ENCODE data around the gene GPATCH2.

Gene GPATCH2

GRCh38 chr1:217462666-217463065 is 168.2 kb downstream of the GPATCH2 start:
- Histone ChIP-seq H3K9ac (ENCODE audit: low read depth in 1 of 2, low read length in 2 of 2) (no peak overlapping the region), H3K36me3 (ENCODE audit: control insufficient read depth in 2 of 2, insufficient read depth in 2 of 2, low read length in 2 of 2) (no peaks in the 10 kb centered on the region), H3K27me3 (ENCODE audit: control insufficient read depth in 2 of 2, insufficient read depth in 2 of 2, low read length in 2 of 2) (no peaks in the 10 kb centered on the region), H3K4me3 (ENCODE audit: low read length in 2 of 2) (no peak overlapping the region), H3K9me3 (ENCODE audit: control insufficient read depth in 2 of 2, low read length in 2 of 2) (no peaks in the 10 kb centered on the region), H3K27ac (ENCODE audit: low read depth in 2 of 2, low read length in 2 of 2) (no peak overlapping the region), H3K4me1 (ENCODE audit: control insufficient read depth in 2 of 2, insufficient read depth in 2 of 2, low read length in 2 of 2) (no peaks in the 10 kb centered on the region)

GRCh38 chr1:217462159-217462558 is 168.7 kb downstream of the GPATCH2 start:
- Histone ChIP-seq H3K9me3 (ENCODE audit: control insufficient read depth in 2 of 2, low read length in 2 of 2) (no peaks in the 10 kb centered on the region), H3K36me3 (ENCODE audit: control insufficient read depth in 2 of 2, insufficient read depth in 2 of 2, low read length in 2 of 2) (no peaks in the 10 kb centered on the region), H3K9ac (ENCODE audit: low read depth in 1 of 2, low read length in 2 of 2) (no peak overlapping the region), H3K27me3 (ENCODE audit: control insufficient read depth in 2 of 2, insufficient read depth in 2 of 2, low read length in 2 of 2) (no peaks in the 10 kb centered on the region), H3K4me1 (ENCODE audit: control insufficient read depth in 2 of 2, insufficient read depth in 2 of 2, low read length in 2 of 2) (no peaks in the 10 kb centered on the region), H3K27ac (ENCODE audit: low read depth in 2 of 2, low read length in 2 of 2) (no peak overlapping the region), H3K4me3 (ENCODE audit: low read length in 2 of 2) (no peak overlapping the region)

DNA sequence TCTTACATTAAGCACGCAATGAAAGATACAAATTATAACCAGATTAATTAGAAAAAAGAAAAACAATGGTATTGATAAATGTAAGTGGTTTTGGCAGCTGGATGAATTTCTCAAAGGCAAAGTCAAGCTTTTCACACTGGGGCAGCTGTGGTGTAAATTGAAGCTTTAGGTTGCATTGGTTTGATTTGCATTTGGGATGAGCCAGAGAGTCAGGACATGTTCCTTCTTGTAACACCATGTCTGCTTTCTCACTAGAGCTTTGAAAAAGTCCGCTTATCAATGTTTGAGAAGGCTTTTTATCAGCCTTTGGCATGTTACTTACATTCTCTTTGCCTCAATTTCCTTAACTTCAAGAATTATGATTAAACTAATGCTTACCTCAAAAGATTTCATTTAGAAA is 173.9 kb downstream of the GPATCH2 start:
- Histone ChIP-seq H3K9ac (ENCODE audit: low read depth in 1 of 2, low read length in 2 of 2) (no peak overlapping the region), H3K4me1 (ENCODE audit: control insufficient read depth in 2 of 2, insufficient read depth in 2 of 2, low read length in 2 of 2) (no peaks in the 10 kb centered on the region), H3K27me3 (ENCODE audit: control insufficient read depth in 2 of 2, insufficient read depth in 2 of 2, low read length in 2 of 2) (no peaks in the 10 kb centered on the region), H3K9me3 (ENCODE audit: control insufficient read depth in 2 of 2, low read length in 2 of 2) (no peaks in the 10 kb centered on the region), H3K27ac (ENCODE audit: low read depth in 2 of 2, low read length in 2 of 2) (no peak overlapping the region), H3K36me3 (ENCODE audit: control insufficient read depth in 2 of 2, insufficient read depth in 2 of 2, low read length in 2 of 2) (peaks cover 0 to under 1% of the 10 kb centered on the region in 2 donors), H3K4me3 (ENCODE audit: low read length in 2 of 2) (no peak overlapping the region)

DNA sequence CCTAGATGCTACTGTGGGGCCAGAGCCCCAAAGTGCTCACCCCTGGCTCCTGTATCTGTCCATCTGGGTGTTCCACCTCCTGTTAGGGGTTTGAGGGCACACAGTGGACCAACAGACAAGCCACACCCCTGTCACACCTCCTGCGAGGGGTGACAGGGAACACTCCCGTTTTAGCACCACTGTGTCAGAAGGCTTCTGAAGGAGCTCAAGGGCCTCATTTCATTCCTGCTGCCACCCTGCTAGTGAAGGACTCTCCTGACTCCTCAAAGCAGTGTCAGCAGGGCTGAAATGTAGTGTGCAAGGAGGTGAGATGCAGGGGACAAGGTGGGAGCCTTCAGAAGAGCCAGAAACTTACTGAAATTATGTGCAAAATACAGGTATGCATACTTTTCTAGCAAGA is 174.6 kb downstream of the GPATCH2 start:
- Histone ChIP-seq H3K36me3 (ENCODE audit: control insufficient read depth in 2 of 2, insufficient read depth in 2 of 2, low read length in 2 of 2) (peaks cover 0 to 3% of the 10 kb centered on the region in 2 donors), H3K27me3 (ENCODE audit: control insufficient read depth in 2 of 2, insufficient read depth in 2 of 2, low read length in 2 of 2) (no peaks in the 10 kb centered on the region), H3K4me3 (ENCODE audit: low read length in 2 of 2) (no peak overlapping the region), H3K27ac (ENCODE audit: low read depth in 2 of 2, low read length in 2 of 2) (no peak overlapping the region), H3K4me1 (ENCODE audit: control insufficient read depth in 2 of 2, insufficient read depth in 2 of 2, low read length in 2 of 2) (no peaks in the 10 kb centered on the region), H3K9ac (ENCODE audit: low read depth in 1 of 2, low read length in 2 of 2) (no peak overlapping the region), H3K9me3 (ENCODE audit: control insufficient read depth in 2 of 2, low read length in 2 of 2) (no peaks in the 10 kb centered on the region)

DNA sequence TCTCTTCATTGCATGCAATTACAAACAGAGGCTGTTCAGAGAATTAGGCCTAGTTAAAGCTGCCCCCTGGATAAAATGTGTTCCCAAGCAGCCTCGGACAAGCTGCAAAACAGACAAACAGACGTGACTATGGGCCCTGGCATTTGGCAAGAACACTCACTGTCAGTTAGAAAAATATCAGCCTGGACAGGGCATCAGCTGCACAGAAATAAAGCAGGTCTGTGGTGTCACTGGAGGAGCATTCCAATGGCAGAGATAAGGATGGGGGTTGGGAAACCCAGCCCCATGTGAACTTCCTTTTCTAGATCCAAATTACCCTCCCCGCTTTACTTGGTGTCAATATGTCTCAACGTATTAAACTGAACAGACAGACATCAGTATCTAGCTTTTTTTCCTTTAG is 177.1 kb downstream of the GPATCH2 start:
- no peaks in the 10 kb centered on the region for H3K9me3 ChIP-seq (ENCODE audit: control insufficient read depth in 2 of 2, low read length in 2 of 2)
- peaks cover 3% of the 10 kb centered on the region in 2 donors for H3K36me3 ChIP-seq (ENCODE audit: control insufficient read depth in 2 of 2, insufficient read depth in 2 of 2, low read length in 2 of 2)
- no peak overlapping the region for H3K4me3 ChIP-seq (ENCODE audit: low read length in 2 of 2)
- H3K27ac ChIP-seq (ENCODE audit: low read depth in 2 of 2, low read length in 2 of 2) = no peak overlapping the region
- H3K9ac ChIP-seq (ENCODE audit: low read depth in 1 of 2, low read length in 2 of 2) = no peak overlapping the region
- H3K4me1 ChIP-seq (ENCODE audit: control insufficient read depth in 2 of 2, insufficient read depth in 2 of 2, low read length in 2 of 2) = no peaks in the 10 kb centered on the region
- no peaks in the 10 kb centered on the region for H3K27me3 ChIP-seq (ENCODE audit: control insufficient read depth in 2 of 2, insufficient read depth in 2 of 2, low read length in 2 of 2)

GRCh38 chr1:217449370-217449769 is 181.5 kb downstream of the GPATCH2 start:
- Histone ChIP-seq H3K27ac (ENCODE audit: low read depth in 2 of 2, low read length in 2 of 2) (no peak overlapping the region), H3K4me3 (ENCODE audit: low read length in 2 of 2) (no peak overlapping the region), H3K27me3 (ENCODE audit: control insufficient read depth in 2 of 2, insufficient read depth in 2 of 2, low read length in 2 of 2) (no peaks in the 10 kb centered on the region), H3K9me3 (ENCODE audit: control insufficient read depth in 2 of 2, low read length in 2 of 2) (no peaks in the 10 kb centered on the region), H3K4me1 (ENCODE audit: control insufficient read depth in 2 of 2, insufficient read depth in 2 of 2, low read length in 2 of 2) (no peaks in the 10 kb centered on the region), H3K36me3 (ENCODE audit: control insufficient read depth in 2 of 2, insufficient read depth in 2 of 2, low read length in 2 of 2) (peaks cover 8 to 9% of the 10 kb centered on the region in 2 donors), H3K9ac (ENCODE audit: low read depth in 1 of 2, low read length in 2 of 2) (no peak overlapping the region)

DNA sequence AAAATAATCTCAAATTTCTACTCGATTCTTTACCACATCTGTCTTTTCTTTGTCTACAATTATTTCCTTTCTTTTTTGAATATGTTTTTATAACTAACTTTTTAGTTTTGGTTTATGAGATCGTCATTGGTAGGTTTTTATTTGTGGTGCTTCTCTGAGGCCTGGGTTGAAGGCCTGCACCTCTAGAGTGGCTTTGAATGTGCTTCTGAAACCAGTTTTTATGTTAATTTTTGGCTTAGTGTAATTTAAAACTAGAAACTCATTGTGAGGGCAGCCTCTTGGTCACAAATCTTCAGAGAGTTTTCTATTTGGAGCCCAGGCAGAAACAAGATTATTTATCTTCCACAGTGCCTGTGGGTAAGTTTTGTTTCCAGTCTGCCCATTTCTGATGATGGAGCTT is 187.0 kb downstream of the GPATCH2 start:
- H3K27me3 ChIP-seq (ENCODE audit: control insufficient read depth in 2 of 2, insufficient read depth in 2 of 2, low read length in 2 of 2) = no peaks in the 10 kb centered on the region
- H3K36me3 ChIP-seq (ENCODE audit: control insufficient read depth in 2 of 2, insufficient read depth in 2 of 2, low read length in 2 of 2) = peaks cover 5 to 7% of the 10 kb centered on the region in 2 donors
- no peak overlapping the region for H3K9ac ChIP-seq (ENCODE audit: low read depth in 1 of 2, low read length in 2 of 2)
- H3K4me1 ChIP-seq (ENCODE audit: control insufficient read depth in 2 of 2, insufficient read depth in 2 of 2, low read length in 2 of 2) = no peaks in the 10 kb centered on the region
- H3K27ac ChIP-seq (ENCODE audit: low read depth in 2 of 2, low read length in 2 of 2) = no peak overlapping the region
- peaks cover 0 to 2% of the 10 kb centered on the region in 2 donors for H3K9me3 ChIP-seq (ENCODE audit: control insufficient read depth in 2 of 2, low read length in 2 of 2)
- H3K4me3 ChIP-seq (ENCODE audit: low read length in 2 of 2) = no peak overlapping the region

DNA sequence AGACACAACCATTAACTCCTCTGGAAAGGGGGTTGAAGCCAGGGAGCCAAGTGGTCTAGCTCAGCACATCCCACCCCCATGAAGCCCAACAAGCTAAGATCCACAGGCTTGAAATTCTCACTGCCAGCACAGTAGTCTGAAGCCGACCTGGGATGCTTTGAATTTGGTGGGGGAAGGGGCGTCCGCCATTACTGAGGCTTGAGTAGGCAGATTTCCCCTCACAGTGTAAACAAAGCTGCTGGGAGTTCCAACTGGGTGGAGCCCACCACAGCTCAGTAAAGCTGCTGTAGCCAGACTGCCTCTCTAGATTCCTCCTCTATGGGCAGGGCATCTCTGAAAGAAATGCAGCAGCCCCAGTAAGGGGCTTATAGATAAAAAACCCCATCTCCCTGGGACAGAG is 193.5 kb downstream of the GPATCH2 start:
- peaks cover 0 to 2% of the 10 kb centered on the region in 2 donors for H3K9me3 ChIP-seq (ENCODE audit: control insufficient read depth in 2 of 2, low read length in 2 of 2)
- no peak overlapping the region for H3K4me3 ChIP-seq (ENCODE audit: low read length in 2 of 2)
- H3K27me3 ChIP-seq (ENCODE audit: control insufficient read depth in 2 of 2, insufficient read depth in 2 of 2, low read length in 2 of 2) = no peaks in the 10 kb centered on the region
- no peaks in the 10 kb centered on the region for H3K4me1 ChIP-seq (ENCODE audit: control insufficient read depth in 2 of 2, insufficient read depth in 2 of 2, low read length in 2 of 2)
- H3K36me3 ChIP-seq (ENCODE audit: control insufficient read depth in 2 of 2, insufficient read depth in 2 of 2, low read length in 2 of 2) = no peaks in the 10 kb centered on the region
- no peak overlapping the region for H3K9ac ChIP-seq (ENCODE audit: low read depth in 1 of 2, low read length in 2 of 2)
- H3K27ac ChIP-seq (ENCODE audit: low read depth in 2 of 2, low read length in 2 of 2) = no peak overlapping the region

GRCh38 chr1:217435204-217435603 is 195.7 kb downstream of the GPATCH2 start:
- Histone ChIP-seq H3K4me3 (ENCODE audit: low read length in 2 of 2) (no peak overlapping the region), H3K9ac (ENCODE audit: low read depth in 1 of 2, low read length in 2 of 2) (no peak overlapping the region), H3K27me3 (ENCODE audit: control insufficient read depth in 2 of 2, insufficient read depth in 2 of 2, low read length in 2 of 2) (no peaks in the 10 kb centered on the region), H3K27ac (ENCODE audit: low read depth in 2 of 2, low read length in 2 of 2) (no peak overlapping the region), H3K36me3 (ENCODE audit: control insufficient read depth in 2 of 2, insufficient read depth in 2 of 2, low read length in 2 of 2) (peaks cover 0 to 2% of the 10 kb centered on the region in 2 donors), H3K9me3 (ENCODE audit: control insufficient read depth in 2 of 2, low read length in 2 of 2) (peaks cover 0 to 2% of the 10 kb centered on the region in 2 donors), H3K4me1 (ENCODE audit: control insufficient read depth in 2 of 2, insufficient read depth in 2 of 2, low read length in 2 of 2) (no peaks in the 10 kb centered on the region)

DNA sequence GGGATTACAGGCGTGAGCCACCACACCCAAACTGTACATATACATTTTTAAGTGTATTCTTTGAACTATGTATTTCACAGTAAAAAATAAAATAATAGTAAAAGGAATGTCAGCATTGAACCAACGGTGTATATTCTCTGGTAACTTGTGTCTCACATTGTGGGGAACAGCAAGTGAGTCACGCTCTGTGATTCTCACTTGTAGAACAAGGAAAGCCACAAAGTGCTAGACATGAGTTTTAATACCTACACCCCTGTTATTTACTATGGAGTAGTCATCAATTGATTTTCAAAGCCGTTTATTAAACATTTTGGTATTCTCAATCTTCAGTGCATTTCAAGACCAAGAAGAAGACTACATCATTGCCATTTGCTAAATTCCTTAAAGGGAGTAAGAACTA is 197.2 kb downstream of the GPATCH2 start:
- Histone ChIP-seq H3K4me1 (ENCODE audit: control insufficient read depth in 2 of 2, insufficient read depth in 2 of 2, low read length in 2 of 2) (no peaks in the 10 kb centered on the region), H3K36me3 (ENCODE audit: control insufficient read depth in 2 of 2, insufficient read depth in 2 of 2, low read length in 2 of 2) (peaks cover 0 to 2% of the 10 kb centered on the region in 2 donors), H3K27ac (ENCODE audit: low read depth in 2 of 2, low read length in 2 of 2) (no peak overlapping the region), H3K27me3 (ENCODE audit: control insufficient read depth in 2 of 2, insufficient read depth in 2 of 2, low read length in 2 of 2) (no peaks in the 10 kb centered on the region), H3K9ac (ENCODE audit: low read depth in 1 of 2, low read length in 2 of 2) (no peak overlapping the region), H3K9me3 (ENCODE audit: control insufficient read depth in 2 of 2, low read length in 2 of 2) (no peaks in the 10 kb centered on the region), H3K4me3 (ENCODE audit: low read length in 2 of 2) (no peak overlapping the region)

DNA sequence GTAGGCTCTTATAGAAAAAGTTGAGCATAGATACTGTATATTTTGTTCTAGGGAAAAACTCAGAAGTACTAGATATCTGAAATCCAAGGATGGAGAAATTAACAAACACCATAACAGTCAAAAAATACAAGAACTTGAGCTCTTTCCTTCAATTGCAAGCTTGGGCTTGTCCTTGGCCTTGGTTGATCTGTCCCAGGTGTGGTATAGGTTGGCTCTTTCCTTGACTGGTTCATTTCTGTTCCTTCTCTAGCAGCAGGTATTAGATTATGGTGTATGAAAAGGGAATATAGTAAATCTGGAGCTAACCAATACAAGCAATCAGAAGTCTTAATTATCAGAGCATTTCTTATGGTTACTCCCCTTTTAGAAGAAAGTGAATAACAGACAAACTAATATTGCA is 198.6 kb downstream of the GPATCH2 start:
- Histone ChIP-seq H3K4me3 (ENCODE audit: low read length in 2 of 2) (no peak overlapping the region), H3K27ac (ENCODE audit: low read depth in 2 of 2, low read length in 2 of 2) (no peak overlapping the region), H3K27me3 (ENCODE audit: control insufficient read depth in 2 of 2, insufficient read depth in 2 of 2, low read length in 2 of 2) (no peaks in the 10 kb centered on the region), H3K4me1 (ENCODE audit: control insufficient read depth in 2 of 2, insufficient read depth in 2 of 2, low read length in 2 of 2) (no peaks in the 10 kb centered on the region), H3K9ac (ENCODE audit: low read depth in 1 of 2, low read length in 2 of 2) (no peak overlapping the region), H3K9me3 (ENCODE audit: control insufficient read depth in 2 of 2, low read length in 2 of 2) (no peaks in the 10 kb centered on the region), H3K36me3 (ENCODE audit: control insufficient read depth in 2 of 2, insufficient read depth in 2 of 2, low read length in 2 of 2) (peaks cover 0 to 2% of the 10 kb centered on the region in 2 donors)

Measured in mucosa of rectum (tissue), 2 donors.